ENCODE data around the gene ANXA11. TPM values are rescaled to one million over a fixed set of nuclear protein-coding genes. Genes with fewer than 3 reads are reported as not detected.
"Not testable (repeated sequence)": the region's sequence is repeated elsewhere in the genome, so short reads cannot be mapped to it uniquely, and the experiment has no call there.

Gene ANXA11
- total and polyA plus RNA-seq, 12 donors: 39.0 to 249 (median 73.2) TPM

DNA sequence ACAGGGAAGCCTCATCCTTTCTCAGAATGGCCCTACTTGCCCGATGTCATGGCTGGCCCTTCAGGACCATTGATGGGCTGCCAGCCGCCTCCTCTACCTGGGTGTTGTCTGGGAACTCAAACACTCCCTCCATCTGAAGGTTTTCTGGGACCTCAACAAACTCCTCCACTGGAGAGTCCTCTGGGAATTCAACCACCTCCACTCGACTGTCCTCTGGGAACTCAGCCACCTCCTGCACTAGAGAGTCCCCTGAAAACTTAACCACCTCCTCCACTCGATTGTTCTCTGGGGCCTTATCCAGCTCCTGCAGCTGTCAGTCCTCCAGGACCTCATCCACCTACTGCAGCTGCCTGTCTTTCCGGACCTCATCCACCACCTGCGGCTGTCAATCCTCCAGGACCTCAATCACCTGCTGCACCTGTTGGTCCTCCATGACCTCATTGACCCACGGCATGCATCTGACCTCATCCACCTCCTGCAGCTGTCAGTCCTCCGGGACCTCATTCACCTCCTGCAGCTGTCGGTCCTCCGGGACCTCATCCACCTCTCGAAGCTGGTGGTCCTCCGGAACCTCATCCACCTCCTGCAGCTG is 47.1 kb upstream of the ANXA11 start:
- H3K27me3 ChIP-seq: no peaks in the 10 kb centered on the region
- 87 to 96% (median 93%) methylated on average over 12 of the region's 12 CpGs for WGBS, 4 donors
- no peak overlapping the region for H3K4me3 ChIP-seq
- TF ChIP-seq, protein P1, sequence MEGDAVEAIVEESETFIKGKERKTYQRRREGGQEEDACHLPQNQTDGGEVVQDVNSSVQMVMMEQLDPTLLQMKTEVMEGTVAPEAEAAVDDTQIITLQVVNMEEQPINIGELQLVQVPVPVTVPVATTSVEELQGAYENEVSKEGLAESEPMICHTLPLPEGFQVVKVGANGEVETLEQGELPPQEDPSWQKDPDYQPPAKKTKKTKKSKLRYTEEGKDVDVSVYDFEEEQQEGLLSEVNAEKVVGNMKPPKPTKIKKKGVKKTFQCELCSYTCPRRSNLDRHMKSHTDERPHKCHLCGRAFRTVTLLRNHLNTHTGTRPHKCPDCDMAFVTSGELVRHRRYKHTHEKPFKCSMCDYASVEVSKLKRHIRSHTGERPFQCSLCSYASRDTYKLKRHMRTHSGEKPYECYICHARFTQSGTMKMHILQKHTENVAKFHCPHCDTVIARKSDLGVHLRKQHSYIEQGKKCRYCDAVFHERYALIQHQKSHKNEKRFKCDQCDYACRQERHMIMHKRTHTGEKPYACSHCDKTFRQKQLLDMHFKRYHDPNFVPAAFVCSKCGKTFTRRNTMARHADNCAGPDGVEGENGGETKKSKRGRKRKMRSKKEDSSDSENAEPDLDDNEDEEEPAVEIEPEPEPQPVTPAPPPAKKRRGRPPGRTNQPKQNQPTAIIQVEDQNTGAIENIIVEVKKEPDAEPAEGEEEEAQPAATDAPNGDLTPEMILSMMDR (IDR thresholded peaks at IDR 0.05): no peak
- TF ChIP-seq POLR2A (IDR thresholded peaks at IDR 0.05): no peak
- no peak for DNase-seq
- H3K4me1 ChIP-seq (replicated peaks in 1 of 2): no peaks in the 10 kb centered on the region
- intact Hi-C loops (cut with DNase I): no loop called here
- no peaks in the 10 kb centered on the region for H3K9me3 ChIP-seq (replicated peaks in 1 of 3)
- H3K36me3 ChIP-seq (replicated peaks in 1 of 2): no peaks in the 10 kb centered on the region
- no peak overlapping the region for H3K27ac ChIP-seq

DNA sequence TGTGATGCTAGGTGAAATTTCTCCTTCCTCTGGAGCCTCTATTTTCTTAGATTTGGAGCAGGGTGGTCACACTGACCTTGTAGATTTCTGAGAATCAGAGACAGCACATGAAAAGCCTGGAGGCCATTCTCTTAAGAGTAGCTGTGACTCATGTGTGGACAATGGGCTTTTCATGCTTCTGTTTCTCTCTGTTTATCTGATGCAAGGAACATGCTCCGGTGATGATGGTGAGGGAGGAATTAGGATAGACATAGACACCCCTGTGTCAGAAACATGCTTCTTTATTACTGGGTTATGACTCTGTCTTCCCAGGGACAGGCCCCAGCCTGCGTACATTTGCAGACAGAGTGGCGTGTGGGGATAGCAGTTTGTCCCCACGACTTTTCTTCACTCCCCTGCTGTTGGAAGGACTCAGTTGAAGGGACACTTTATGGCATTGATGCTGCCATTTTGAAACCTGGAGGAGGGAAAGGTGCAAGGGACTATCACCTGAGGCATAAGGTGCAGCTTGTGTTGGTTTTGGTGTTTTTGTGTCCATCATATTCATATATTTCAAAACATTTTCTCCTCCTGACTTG is 46.5 kb upstream of the ANXA11 start:
- 89 to 94% (median 91%) methylated on average over 3 of the region's 4 CpGs for WGBS, 4 donors
- H3K4me3 ChIP-seq; H3K27ac ChIP-seq; H3K9me3 ChIP-seq (replicated peaks in 1 of 3); DNase-seq; H3K36me3 ChIP-seq (replicated peaks in 1 of 2); H3K4me1 ChIP-seq (replicated peaks in 1 of 2); H3K27me3 ChIP-seq; intact Hi-C loops (cut with DNase I): not testable (repeated sequence)

DNA sequence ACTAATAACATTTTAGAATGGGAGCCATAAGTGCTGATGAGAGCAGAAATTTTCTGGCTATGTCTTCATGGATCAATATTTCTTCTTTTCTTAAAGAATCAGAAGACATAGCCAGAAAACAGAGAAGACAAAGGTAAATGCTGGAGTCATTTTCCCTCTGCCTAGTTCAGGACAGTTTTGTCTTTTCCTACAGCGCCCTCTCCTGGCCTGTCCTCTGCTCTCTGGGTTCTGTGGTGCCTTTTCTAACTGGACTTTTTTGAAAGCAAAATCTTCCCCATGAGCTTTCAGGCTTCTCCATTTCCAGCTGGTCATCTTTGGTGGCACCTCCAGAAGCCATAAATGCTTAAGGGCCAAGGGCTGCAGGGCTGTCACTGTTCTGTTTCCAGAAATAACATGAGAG is 45.1 kb upstream of the ANXA11 start:
- H3K9me3 ChIP-seq (replicated peaks in 1 of 3); DNase-seq; H3K27ac ChIP-seq; intact Hi-C loops (cut with DNase I); H3K4me3 ChIP-seq; H3K27me3 ChIP-seq; H3K4me1 ChIP-seq (replicated peaks in 1 of 2); H3K36me3 ChIP-seq (replicated peaks in 1 of 2): not testable (repeated sequence)
- WGBS, 4 donors: no CpG with 5 or more reads among the region's 1 CpG

DNA sequence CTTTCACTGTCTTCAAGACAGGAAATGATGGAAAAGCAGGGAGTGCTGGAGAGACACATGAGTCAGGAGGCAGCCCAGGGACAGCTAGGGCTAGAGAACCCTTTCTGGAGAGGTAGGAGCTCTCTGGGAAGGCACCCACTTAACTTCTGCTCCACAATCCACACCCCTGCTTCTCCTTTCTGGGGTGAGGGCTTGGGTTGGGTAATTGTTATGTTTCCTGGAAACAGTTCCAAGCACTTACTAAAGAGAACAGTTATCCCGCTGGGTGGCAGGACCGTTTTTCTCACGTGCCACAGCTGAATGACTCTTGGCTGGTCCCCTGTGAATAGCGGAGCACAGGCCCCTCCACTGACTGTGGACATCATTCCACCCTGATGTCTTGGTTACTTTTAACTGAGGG is 44.6 kb upstream of the ANXA11 start:
- H3K9me3 ChIP-seq (replicated peaks in 1 of 3); DNase-seq; H3K27ac ChIP-seq; intact Hi-C loops (cut with DNase I); H3K4me3 ChIP-seq; H3K36me3 ChIP-seq (replicated peaks in 1 of 2); H3K27me3 ChIP-seq; H3K4me1 ChIP-seq (replicated peaks in 1 of 2): not testable (repeated sequence)
- WGBS, 4 donors: 60 to 87% (median 74%) methylated on average over 2 to 3 of the region's 4 CpGs

DNA sequence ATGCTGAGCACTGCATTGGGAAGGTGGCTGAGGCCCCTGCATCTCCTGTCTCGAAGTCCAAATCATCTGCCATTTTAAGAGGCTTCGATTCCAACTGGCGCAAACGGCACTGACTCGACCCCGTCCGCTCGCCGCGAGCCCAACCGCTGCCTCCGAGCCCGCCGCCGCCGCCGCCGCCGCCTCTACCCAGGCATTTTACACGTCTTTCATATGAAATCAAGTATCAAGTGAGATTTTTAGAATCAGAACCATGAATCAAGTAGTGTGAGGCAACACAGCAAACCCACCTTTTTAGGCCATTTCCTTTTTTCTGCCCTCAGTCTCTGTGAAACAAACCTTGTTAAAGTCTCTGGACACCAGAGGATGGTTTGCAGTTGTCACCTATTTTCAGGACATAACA is 42.3 kb upstream of the ANXA11 start:
- not testable (repeated sequence) for H3K27me3 ChIP-seq, DNase-seq
- WGBS, 4 donors: 92 to 96% (median 95%) methylated on average over 15 to 18 of the region's 20 CpGs

DNA sequence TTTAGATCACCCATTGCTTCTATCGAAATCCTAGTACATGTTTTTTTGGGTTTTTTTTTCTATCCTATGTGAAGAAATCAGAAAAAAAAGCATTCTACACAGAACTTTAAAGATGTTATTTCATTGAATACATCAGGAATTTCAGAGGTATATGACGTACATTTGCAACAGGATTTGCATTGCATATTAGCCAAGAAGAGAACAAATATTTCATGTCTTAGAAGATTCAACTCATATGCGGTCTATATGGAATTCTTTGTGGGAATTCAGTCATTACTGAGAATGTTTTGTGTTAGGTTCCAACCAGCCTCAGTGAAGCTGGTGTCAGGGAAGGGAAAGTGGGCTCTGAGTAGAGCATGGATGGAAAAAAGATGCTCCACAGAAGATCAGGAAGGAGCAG is 39.0 kb upstream of the ANXA11 start:
- H3K9me3 ChIP-seq (replicated peaks in 1 of 3); H3K4me1 ChIP-seq (replicated peaks in 1 of 2); DNase-seq; H3K27ac ChIP-seq; intact Hi-C loops (cut with DNase I); H3K4me3 ChIP-seq; H3K36me3 ChIP-seq (replicated peaks in 1 of 2); H3K27me3 ChIP-seq: not testable (repeated sequence)
- WGBS, 4 donors: 71 to 96% (median 84%) methylated on average over 3 of the region's 3 CpGs

More for the DNA sequence above, 42.3 kb upstream of the ANXA11 start:
- H3K9me3 ChIP-seq (replicated peaks in 1 of 3); H3K36me3 ChIP-seq (replicated peaks in 1 of 2); intact Hi-C loops (cut with DNase I); H3K27ac ChIP-seq; H3K4me3 ChIP-seq; H3K4me1 ChIP-seq (replicated peaks in 1 of 2): not testable (repeated sequence)

DNA sequence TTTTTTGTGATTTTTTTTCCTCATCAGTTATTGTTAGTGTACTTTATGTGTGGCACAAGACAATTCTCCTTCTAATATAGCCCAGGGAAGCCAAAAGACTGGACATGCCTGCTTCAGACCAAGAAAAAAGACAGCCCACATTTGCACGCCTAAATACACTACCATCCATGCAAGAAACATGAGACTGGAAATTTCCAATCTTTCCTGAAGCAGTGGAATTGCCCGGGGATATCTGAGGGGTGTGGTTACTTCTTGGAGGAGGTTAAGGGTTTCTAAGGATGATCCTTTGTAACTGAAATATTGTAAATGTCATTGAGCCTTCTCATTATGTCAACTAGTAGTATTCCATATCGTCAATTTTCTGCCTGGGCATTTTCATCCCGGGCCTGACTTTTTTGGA is 37.0 kb upstream of the ANXA11 start:
- intact Hi-C loops (cut with DNase I); H3K4me1 ChIP-seq (replicated peaks in 1 of 2); H3K36me3 ChIP-seq (replicated peaks in 1 of 2); H3K4me3 ChIP-seq; H3K9me3 ChIP-seq (replicated peaks in 1 of 3); H3K27me3 ChIP-seq; H3K27ac ChIP-seq; DNase-seq: not testable (repeated sequence)
- 53 to 83% (median 70%) methylated on average over 1 to 2 of the region's 4 CpGs; no CpG with 5 or more reads in 1 of the 4 donors for WGBS, 4 donors

DNA sequence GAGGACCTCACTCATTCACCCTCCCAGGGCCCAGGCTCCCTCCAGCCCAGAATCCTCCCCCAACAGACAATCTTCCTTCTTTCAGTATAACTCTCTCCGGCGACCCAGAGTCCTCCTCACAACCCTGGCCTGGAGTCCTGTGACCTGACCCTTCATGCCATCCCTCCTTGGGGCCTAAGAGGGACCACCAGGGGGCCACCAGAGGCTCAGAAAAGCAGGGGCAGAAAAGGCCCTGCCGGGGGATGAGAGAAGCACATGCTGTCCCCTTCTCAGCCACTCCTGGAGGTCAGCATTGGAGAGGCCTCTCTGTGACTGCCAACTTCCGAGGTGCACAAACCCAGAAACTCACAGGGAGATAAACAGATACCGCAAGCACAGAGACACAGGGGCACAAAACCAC is 31.1 kb upstream of the ANXA11 start:
- 80 to 90% (median 90%) methylated on average over 2 to 5 of the region's 5 CpGs; no CpG with 5 or more reads in 1 of the 4 donors for WGBS, 4 donors
- H3K9me3 ChIP-seq (replicated peaks in 1 of 3); H3K4me3 ChIP-seq; DNase-seq; H3K27ac ChIP-seq; H3K27me3 ChIP-seq; intact Hi-C loops (cut with DNase I); H3K4me1 ChIP-seq (replicated peaks in 1 of 2); H3K36me3 ChIP-seq (replicated peaks in 1 of 2): not testable (repeated sequence)

DNA sequence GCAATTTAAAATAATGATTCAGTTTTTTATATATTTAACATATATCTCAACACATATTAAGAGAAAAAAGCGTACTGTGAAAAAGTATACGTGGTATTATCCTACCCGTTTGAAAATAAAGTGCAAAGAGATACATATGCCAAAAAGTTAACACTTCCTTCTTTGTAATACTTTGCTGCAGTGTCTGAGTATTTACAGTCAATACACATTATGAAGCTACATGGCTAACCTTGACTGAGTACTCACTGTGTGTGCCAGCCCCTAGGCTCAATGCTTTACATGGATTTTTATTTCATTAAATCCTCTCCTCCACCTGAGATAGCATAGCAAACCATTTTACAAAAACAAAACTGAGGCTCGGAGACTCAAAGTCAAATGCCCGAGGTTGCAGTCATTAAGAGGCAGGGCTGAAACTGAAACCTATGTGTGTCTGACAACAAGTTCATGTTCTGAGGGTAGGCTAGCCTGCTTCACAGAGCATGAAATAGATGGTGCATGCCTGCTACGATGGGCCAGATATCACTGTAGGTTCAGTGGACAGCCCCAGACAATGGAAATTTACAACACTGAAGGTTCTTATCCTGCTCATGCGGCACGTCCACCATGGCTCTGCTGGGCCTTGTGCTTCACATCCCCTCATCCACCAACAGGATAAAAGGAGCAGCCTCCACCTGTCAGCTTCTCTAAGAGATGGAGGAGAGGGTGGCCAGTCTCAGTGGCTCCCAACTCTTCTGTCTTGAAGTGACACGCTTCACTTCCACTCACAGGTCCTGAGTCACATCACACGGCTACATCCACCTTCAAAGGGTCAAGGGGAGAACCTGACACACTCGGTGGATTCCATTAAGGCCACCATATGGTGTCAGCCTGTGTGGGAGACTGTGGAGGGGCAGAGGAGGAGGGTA is 29.2 kb upstream of the ANXA11 start:
- intact Hi-C loops (cut with DNase I); H3K36me3 ChIP-seq (replicated peaks in 1 of 2); H3K4me3 ChIP-seq; DNase-seq; H3K27me3 ChIP-seq; H3K9me3 ChIP-seq (replicated peaks in 1 of 3); H3K27ac ChIP-seq; H3K4me1 ChIP-seq (replicated peaks in 1 of 2): not testable (repeated sequence)
- WGBS, 4 donors: 61 to 81% (median 74%) methylated on average over 9 to 11 of the region's 11 CpGs

DNA sequence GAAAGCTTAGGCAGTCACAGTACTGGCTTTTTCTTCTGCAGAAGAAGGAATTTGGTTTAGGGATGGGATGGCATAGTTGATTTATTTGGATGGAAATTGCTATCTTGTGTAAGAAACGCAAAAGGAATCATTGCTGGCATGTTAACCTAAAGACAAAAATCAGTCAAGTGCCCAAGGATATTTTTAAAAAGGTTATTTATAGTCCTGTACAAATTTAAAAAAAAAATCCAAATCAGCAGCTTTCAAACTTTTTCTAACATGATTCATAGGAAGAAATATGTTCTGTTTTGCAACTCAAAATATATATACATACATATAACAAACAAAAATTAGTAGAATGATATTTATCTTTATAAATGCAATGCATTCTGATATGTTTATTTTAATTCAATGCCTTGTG is 28.5 kb upstream of the ANXA11 start:
- intact Hi-C loops (cut with DNase I); H3K27ac ChIP-seq; H3K4me3 ChIP-seq; DNase-seq; H3K36me3 ChIP-seq (replicated peaks in 1 of 2); H3K27me3 ChIP-seq; H3K4me1 ChIP-seq (replicated peaks in 1 of 2); H3K9me3 ChIP-seq (replicated peaks in 1 of 3): not testable (repeated sequence)
- 36 to 67% (median 48%) methylated on average over 1 of the region's 1 CpG for WGBS, 4 donors
